ENCODE results near the gene TSPAN17. TPM values are rescaled to one million over a fixed set of nuclear protein-coding genes. Genes with fewer than 3 reads are reported as not detected.

Gene TSPAN17
- total RNA-seq, 4 donors from 2014 or later: 12.1 to 24.1 (median 15.6) TPM

GRCh38 chr5:176664886-176665285 is 17.6 kb downstream of the TSPAN17 start:
- TF ChIP-seq POLR2A (IDR thresholded peaks at IDR 0.05): no peak
- no peak for TF ChIP-seq CTCF (IDR thresholded peaks at IDR 0.05)
- intact Hi-C loops (cut with DNase I; ENCODE audit: low total_unique reads): loop anchor here (10.0 kb wide), 1 partner anchor 290 kb away; no protein-coding TSS in a partner anchor
- 37 to 56% methylated on average over 19 of the region's 19 CpGs for whole genome bisulfite sequencing, 2 donors
- no peak overlapping the region for H3K4me3 ChIP-seq (ENCODE audit: low read depth, poor library complexity, severe bottlenecking)
- DNase-seq (ENCODE audit: low spot score in 2 of 2): no peak

- no peak for TF ChIP-seq CTCF (IDR thresholded peaks at IDR 0.05)
- TF ChIP-seq POLR2A (IDR thresholded peaks at IDR 0.05): no peak
- no peak overlapping the region for H3K4me3 ChIP-seq (ENCODE audit: low read depth, poor library complexity, severe bottlenecking)
- no peak for DNase-seq (ENCODE audit: low spot score in 2 of 2)
- intact Hi-C loops (cut with DNase I; ENCODE audit: low total_unique reads): loop anchor here (10.0 kb wide), 1 partner anchor 289 kb away; no protein-coding TSS in a partner anchor
- WGBS, 2 donors: 87 to 88% methylated on average over 6 of the region's 6 CpGs
Measured at GRCh38 chr5:176665517-176665916, 18.2 kb downstream of the TSPAN17 start.

GRCh38 chr5:176667637-176668036 is 20.4 kb downstream of the TSPAN17 start:
- TF ChIP-seq POLR2A (IDR thresholded peaks at IDR 0.05) (no peak), CTCF (IDR thresholded peaks at IDR 0.05) (no peak)
- 68 to 70% methylated on average over 7 of the region's 7 CpGs for WGBS, 2 donors
- no peak overlapping the region for H3K4me3 ChIP-seq (ENCODE audit: low read depth, poor library complexity, severe bottlenecking)
- intact Hi-C loops (cut with DNase I; ENCODE audit: low total_unique reads): loop anchor here (10.0 kb wide), 1 partner anchor 287 kb away; no protein-coding TSS in a partner anchor
- DNase-seq (ENCODE audit: low spot score in 2 of 2): no peak

GRCh38 chr5:176670449-176670848 is 23.2 kb downstream of the TSPAN17 start:
- 64 to 68% methylated on average over 8 of the region's 8 CpGs for WGBS, 2 donors
- DNase-seq (ENCODE audit: low spot score in 2 of 2): no peak
- H3K4me3 ChIP-seq (ENCODE audit: low read depth, poor library complexity, severe bottlenecking): no peak overlapping the region
- TF ChIP-seq POLR2A (IDR thresholded peaks at IDR 0.05) (no peak), CTCF (IDR thresholded peaks at IDR 0.05) (no peak)
- intact Hi-C loops (cut with DNase I; ENCODE audit: low total_unique reads): no loop called here

- intact Hi-C loops (cut with DNase I; ENCODE audit: low total_unique reads): no loop called here
- no peak for DNase-seq (ENCODE audit: low spot score in 2 of 2)
- no peak for TF ChIP-seq POLR2A (IDR thresholded peaks at IDR 0.05)
- TF ChIP-seq CTCF (IDR thresholded peaks at IDR 0.05): no peak
- no peak overlapping the region for H3K4me3 ChIP-seq (ENCODE audit: low read depth, poor library complexity, severe bottlenecking)
- 67 to 74% methylated on average over 4 of the region's 4 CpGs for WGBS, 2 donors
Measured at GRCh38 chr5:176671399-176671798, 24.1 kb downstream of the TSPAN17 start.

Data from lower leg skin (tissue), 4 donors.